ENCODE results near the gene SULF2.

DNA sequence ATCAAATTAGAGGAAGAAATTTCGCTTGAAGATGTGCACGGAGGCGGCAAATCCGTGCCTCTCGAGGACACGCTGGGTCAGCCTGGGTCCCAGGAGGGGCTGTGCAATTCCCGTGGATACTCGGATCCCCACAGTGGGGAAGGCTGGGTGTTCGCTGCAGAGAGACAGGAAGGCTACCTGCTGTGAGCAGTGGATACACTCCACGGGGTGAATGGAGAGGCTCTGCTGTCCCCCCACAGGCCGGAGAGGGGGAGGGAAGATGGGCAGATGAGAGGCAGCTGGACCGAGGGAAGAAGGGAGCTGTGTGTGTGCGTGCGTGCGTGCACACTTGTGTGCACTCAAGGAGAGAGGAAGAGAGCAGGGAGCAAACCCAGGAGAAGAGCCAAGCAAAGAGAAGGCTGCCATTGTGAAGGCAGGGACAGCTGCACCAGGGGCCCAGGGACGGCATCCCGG, 57.3 kb downstream of the SULF2 start:
- TF ChIP-seq, protein P1, sequence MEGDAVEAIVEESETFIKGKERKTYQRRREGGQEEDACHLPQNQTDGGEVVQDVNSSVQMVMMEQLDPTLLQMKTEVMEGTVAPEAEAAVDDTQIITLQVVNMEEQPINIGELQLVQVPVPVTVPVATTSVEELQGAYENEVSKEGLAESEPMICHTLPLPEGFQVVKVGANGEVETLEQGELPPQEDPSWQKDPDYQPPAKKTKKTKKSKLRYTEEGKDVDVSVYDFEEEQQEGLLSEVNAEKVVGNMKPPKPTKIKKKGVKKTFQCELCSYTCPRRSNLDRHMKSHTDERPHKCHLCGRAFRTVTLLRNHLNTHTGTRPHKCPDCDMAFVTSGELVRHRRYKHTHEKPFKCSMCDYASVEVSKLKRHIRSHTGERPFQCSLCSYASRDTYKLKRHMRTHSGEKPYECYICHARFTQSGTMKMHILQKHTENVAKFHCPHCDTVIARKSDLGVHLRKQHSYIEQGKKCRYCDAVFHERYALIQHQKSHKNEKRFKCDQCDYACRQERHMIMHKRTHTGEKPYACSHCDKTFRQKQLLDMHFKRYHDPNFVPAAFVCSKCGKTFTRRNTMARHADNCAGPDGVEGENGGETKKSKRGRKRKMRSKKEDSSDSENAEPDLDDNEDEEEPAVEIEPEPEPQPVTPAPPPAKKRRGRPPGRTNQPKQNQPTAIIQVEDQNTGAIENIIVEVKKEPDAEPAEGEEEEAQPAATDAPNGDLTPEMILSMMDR (conservative IDR thresholded peaks at IDR 0.05; ENCODE audit: low read length) = no peak
- TF ChIP-seq EZH2phosphoT487 (IDR thresholded peaks at IDR 0.05; ENCODE audit: borderline replicate concordance) = no peak
